Measurements from ENCODE around the gene BUD23.
A peak's percentile ranks its signal among the peaks of the same experiment; 100 is the strongest.

The BUD23 gene

GRCh38 chr7:73683056-73683787, at the start of gene BUD23, which contains the start of gene DNAJC30:
Gene BUD23 (plus strand): TSS chr7:73683597. CDS start chr7:73683626, 29 bp downstream.
Gene DNAJC30 (minus strand): TSS chr7:73683453. CDS start chr7:73683423, 30 bp downstream.
- no peak for TF ChIP-seq CTCF (IDR thresholded peaks at IDR 0.05; ENCODE audit: low read depth, low read length)
- H3K4me3 ChIP-seq (ENCODE audit: low read depth, low read length) = peak within 1 kb of the TSS; percentile 99

- no peak overlapping the region for H3K4me3 ChIP-seq (ENCODE audit: low read depth, low read length)
- no peak for TF ChIP-seq CTCF (IDR thresholded peaks at IDR 0.05; ENCODE audit: low read depth, low read length)
Measured at GRCh38 chr7:73633844-73634243, 49.6 kb upstream of the BUD23 start.

GRCh38 chr7:73635428-73636200, 47.8 kb upstream of the BUD23 start:
- no peak for TF ChIP-seq CTCF (IDR thresholded peaks at IDR 0.05; ENCODE audit: low read depth, low read length)
- H3K4me3 ChIP-seq (ENCODE audit: low read depth, low read length) = no peak overlapping the region

- H3K4me3 ChIP-seq (ENCODE audit: low read depth, low read length) = no peak overlapping the region
- no peak for TF ChIP-seq CTCF (IDR thresholded peaks at IDR 0.05; ENCODE audit: low read depth, low read length)
Measured at GRCh38 chr7:73638911-73639310, 44.5 kb upstream of the BUD23 start.

GRCh38 chr7:73642834-73643233, 40.6 kb upstream of the BUD23 start:
- no peak overlapping the region for H3K4me3 ChIP-seq (ENCODE audit: low read depth, low read length)
- no peak for TF ChIP-seq CTCF (IDR thresholded peaks at IDR 0.05; ENCODE audit: low read depth, low read length)

- no peak overlapping the region for H3K4me3 ChIP-seq (ENCODE audit: low read depth, low read length)
- TF ChIP-seq CTCF (IDR thresholded peaks at IDR 0.05; ENCODE audit: low read depth, low read length) = no peak
Measured at GRCh38 chr7:73644688-73645286, 38.6 kb upstream of the BUD23 start.

Measured in WI38 (cell line).